ENCODE results near the gene TXNIP. TPM values are rescaled to one million over a fixed set of nuclear protein-coding genes. Genes with fewer than 3 reads are reported as not detected.

TXNIP gene
- total RNA-seq, 1 experiment from 2014 or later, result 27.3 TPM

GRCh38 chr1:145995148-145995881, 1.1 kb downstream of the TXNIP start:
- TSS peak; percentile 56 for BruUV-seq (replicated peaks)
- TF ChIP-seq EZH2 (IDR thresholded peaks at IDR 0.05; ENCODE audit: borderline replicate concordance, low read depth, low read length, poor library complexity, severe bottlenecking) (no peak), CTCF (conservative IDR thresholded peaks at IDR 0.05; ENCODE audit: low read depth, low read length) (no peak)
- peaks cover 42% of the 10 kb centered on the region for H3K36me3 ChIP-seq (ENCODE audit: insufficient read depth, low read length, poor library complexity, severe bottlenecking)
- no peaks in the 10 kb centered on the region for H3K27me3 ChIP-seq (replicated peaks; ENCODE audit: insufficient read depth, low read depth, low read length, poor library complexity)
- H3K4me3 ChIP-seq (ENCODE audit: low read depth, low read length, poor library complexity, severe bottlenecking), result peak overlapping the region; percentile 67
- H3K9me3 ChIP-seq (ENCODE audit: low read depth, low read length, poor library complexity, severe bottlenecking), result no peaks in the 10 kb centered on the region
- no peak for DNase-seq (ENCODE audit: low spot score)
- ChIA-PET CTCF (no interaction called here), POLR2A (ENCODE audit: low non-redundant PET) (no interaction called here)
- H3K27ac ChIP-seq (ENCODE audit: low read depth, low read length, poor library complexity, severe bottlenecking), result peak overlapping the region; percentile 72
- H3K4me1 ChIP-seq (ENCODE audit: insufficient read depth, low read length, poor library complexity, severe bottlenecking), result peaks cover 35% of the 10 kb centered on the region
- intact Hi-C loops (cut with micrococcal nuclease; ENCODE audit: unreplicated experiment), result loop anchor here (5.0 kb wide), 1 partner anchor 138 kb away; the partner anchor contains the start of gene PIAS3

GRCh38 chr1:145994391-145995120, 1.8 kb downstream of the TXNIP start:
- Histone ChIP-seq H3K36me3 (ENCODE audit: insufficient read depth, low read length, poor library complexity, severe bottlenecking) (peaks cover 42% of the 10 kb centered on the region), H3K4me3 (ENCODE audit: low read depth, low read length, poor library complexity, severe bottlenecking) (peak overlapping the region; percentile 67), H3K9me3 (ENCODE audit: low read depth, low read length, poor library complexity, severe bottlenecking) (no peaks in the 10 kb centered on the region), H3K27ac (ENCODE audit: low read depth, low read length, poor library complexity, severe bottlenecking) (peak overlapping the region; percentile 72), H3K27me3 (replicated peaks; ENCODE audit: insufficient read depth, low read depth, low read length, poor library complexity) (no peaks in the 10 kb centered on the region), H3K4me1 (ENCODE audit: insufficient read depth, low read length, poor library complexity, severe bottlenecking) (peaks cover 35% of the 10 kb centered on the region)
- TF ChIP-seq CTCF (conservative IDR thresholded peaks at IDR 0.05; ENCODE audit: low read depth, low read length), result no peak
- no peak for TF ChIP-seq EZH2 (IDR thresholded peaks at IDR 0.05; ENCODE audit: borderline replicate concordance, low read depth, low read length, poor library complexity, severe bottlenecking)
- no peak for DNase-seq (ENCODE audit: low spot score)
- POLR2A ChIA-PET (ENCODE audit: low non-redundant PET), result interaction anchor here (0.9 kb wide), 1 partner anchor 67 kb away, joined by 3 read pairs; the partner anchor contains the start of gene RBM8A
- no TSS peak for BruUV-seq (replicated peaks)
- CTCF ChIA-PET, result no interaction called here
- intact Hi-C loops (cut with micrococcal nuclease; ENCODE audit: unreplicated experiment), result loop anchor here (1.0 to 5.0 kb wide), 2 partner anchors 9 to 137 kb away; partner anchors contain the start of gene PIAS3

- ChIA-PET CTCF (no interaction called here), POLR2A (ENCODE audit: low non-redundant PET) (interaction anchor here (0.9 kb wide), 1 partner anchor 66 kb away, joined by 3 read pairs; the partner anchor contains the start of gene RBM8A)
- Histone ChIP-seq H3K4me1 (ENCODE audit: insufficient read depth, low read length, poor library complexity, severe bottlenecking) (peaks cover 35% of the 10 kb centered on the region), H3K27me3 (replicated peaks; ENCODE audit: insufficient read depth, low read depth, low read length, poor library complexity) (no peaks in the 10 kb centered on the region), H3K27ac (ENCODE audit: low read depth, low read length, poor library complexity, severe bottlenecking) (peak overlapping the region; percentile 19), H3K36me3 (ENCODE audit: insufficient read depth, low read length, poor library complexity, severe bottlenecking) (peaks cover 42% of the 10 kb centered on the region), H3K4me3 (ENCODE audit: low read depth, low read length, poor library complexity, severe bottlenecking) (peak overlapping the region; percentile 67), H3K9me3 (ENCODE audit: low read depth, low read length, poor library complexity, severe bottlenecking) (no peaks in the 10 kb centered on the region)
- no peak for DNase-seq (ENCODE audit: low spot score)
- intact Hi-C loops (cut with micrococcal nuclease; ENCODE audit: unreplicated experiment), result loop anchor here (1.0 kb wide), 1 partner anchor 9 kb away; no protein-coding TSS in a partner anchor
- BruUV-seq (replicated peaks), result no TSS peak
- TF ChIP-seq CTCF (conservative IDR thresholded peaks at IDR 0.05; ENCODE audit: low read depth, low read length) (no peak), EZH2 (IDR thresholded peaks at IDR 0.05; ENCODE audit: borderline replicate concordance, low read depth, low read length, poor library complexity, severe bottlenecking) (no peak)
These were observed 2.6 kb downstream of the TXNIP start for GRCh38 chr1:145993618-145994390.
